SK-N-SH treated with all-trans-retinoic acid at 6 μM for 48 hours (cell line): ENCODE results near the gene WRAP73.
"Not testable (repeated sequence)": the region's sequence is repeated elsewhere in the genome, so short reads cannot be mapped to it uniquely, and the experiment has no call there.

Source experiments
- ARNTL ChIP-seq: fragments of 450-650 bp; formaldehyde crosslinking; IDR thresholded peaks from 2 replicates; pipeline ENCODE4 v1.5.0; 2020; ENCODE audit warnings: low read depth, mild to moderate bottlenecking, moderate library complexity, borderline replicate concordance
- CREB5 ChIP-seq: fragments of 250-450 bp; sonication (Bioruptor Pico); IDR thresholded peaks from 2 replicates; pipeline ENCODE4 v1.5.1; 2020; ENCODE audit warnings: low read depth, mild to moderate bottlenecking, moderate library complexity
- PATZ1 ChIP-seq: fragments of 250-450 bp; sonication (Bioruptor Pico); IDR thresholded peaks from 2 replicates; pipeline ENCODE4 v1.8.0; 2020; ENCODE audit warnings: mild to moderate bottlenecking, moderate library complexity, borderline replicate concordance
- RARB ChIP-seq: fragments of 250-450 bp; sonication (Bioruptor Pico); IDR thresholded peaks from 2 replicates; pipeline ENCODE4 v1.8.0; 2021; ENCODE audit warnings: mild to moderate bottlenecking, moderate library complexity
- ZFP3 ChIP-seq: fragments of 250-450 bp; sonication (Bioruptor Pico); IDR thresholded peaks from 2 replicates; pipeline ENCODE4 v1.5.0; 2020; ENCODE audit warnings: mild to moderate bottlenecking, moderate library complexity
- ZNF565 ChIP-seq: fragments of 450-650 bp; formaldehyde crosslinking; conservative IDR thresholded peaks from 2 replicates; pipeline ENCODE4 v1.5.0; 2020; ENCODE audit warnings: low read depth, mild to moderate bottlenecking, moderate library complexity
- ZNF70 ChIP-seq: fragments of 450-650 bp; formaldehyde crosslinking; IDR thresholded peaks from 2 replicates; pipeline ENCODE4 v1.5.0; 2020; ENCODE audit warnings: mild to moderate bottlenecking, moderate library complexity
- ZNF8 ChIP-seq: fragments of 450-650 bp; formaldehyde crosslinking; IDR thresholded peaks from 2 replicates; pipeline ENCODE4 v1.5.0; 2020; ENCODE audit warnings: mild to moderate bottlenecking, moderate library complexity

- TF ChIP-seq PATZ1 (CRISPR knock-in tag); ZFP3; RARB (CRISPR knock-in tag); CREB5; ARNTL (CRISPR knock-in tag); ZNF8 (CRISPR knock-in tag); ZNF565 (CRISPR knock-in tag); ZNF70 (CRISPR knock-in tag): not testable (repeated sequence)
Measured at GRCh38 chr1:3621151-3621671, 28.7 kb downstream of the WRAP73 start.
